ENCODE data around the gene ARID5B.
"Not testable (repeated sequence)": the region's sequence is repeated elsewhere in the genome, so short reads cannot be mapped to it uniquely, and the experiment has no call there.

ARID5B gene

DNA sequence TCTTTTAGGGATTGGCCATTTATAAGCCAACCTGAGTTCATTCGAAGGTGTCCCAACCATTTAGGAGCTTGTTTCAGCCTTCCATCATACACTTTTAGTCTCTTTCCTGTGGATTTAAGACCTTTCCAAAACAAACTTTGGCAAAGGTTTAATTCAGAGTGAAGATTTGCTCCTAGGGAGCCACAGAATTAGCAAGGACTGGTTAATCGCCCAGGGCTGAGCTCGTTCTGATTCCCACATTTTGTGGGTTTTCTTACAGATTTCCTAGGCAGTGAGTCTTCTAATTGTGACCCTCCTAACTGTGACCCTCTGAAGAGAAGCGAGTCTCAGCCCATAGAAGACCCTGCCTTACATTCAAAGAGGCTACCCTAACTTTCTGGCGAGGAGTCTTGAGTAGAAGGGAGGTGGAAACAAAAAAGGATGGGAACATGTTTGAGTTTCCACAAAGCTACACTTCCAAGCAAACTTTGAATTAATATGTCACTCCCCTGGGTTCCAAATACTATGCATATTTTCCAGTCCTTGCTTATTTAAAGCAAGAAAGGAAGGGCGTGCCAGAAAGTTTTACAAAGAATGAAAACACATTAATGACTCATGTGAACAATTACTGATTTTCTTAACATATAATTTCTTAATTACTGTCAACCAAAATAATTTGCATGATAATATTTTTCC, 118.3 kb downstream of the ARID5B start:
- DNase-seq, result no peak

DNA sequence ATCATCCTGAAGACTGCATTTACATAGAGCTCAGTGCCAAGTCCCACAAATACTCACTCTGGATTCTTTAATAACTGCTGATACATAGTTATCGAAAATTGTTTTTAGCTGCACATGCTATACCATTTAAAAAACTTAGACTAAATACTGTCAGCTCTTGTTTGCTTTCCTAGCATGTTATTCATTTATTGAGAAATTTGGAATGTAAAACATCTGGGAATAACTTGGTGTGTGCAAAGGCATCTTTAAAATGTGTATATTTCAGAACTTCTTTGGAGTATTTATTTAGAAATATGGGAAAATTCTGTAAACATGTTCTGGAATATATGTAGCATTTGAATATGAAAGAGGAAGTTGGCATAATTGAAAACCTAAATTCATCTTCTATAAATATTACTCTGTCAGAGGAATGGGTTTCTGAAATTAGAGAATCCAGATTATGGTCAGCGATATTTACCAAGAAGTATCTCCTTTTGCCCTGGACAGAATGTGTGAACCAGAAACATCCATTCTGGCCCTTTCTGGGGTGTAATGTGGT, 119.7 kb downstream of the ARID5B start:
- DNase-seq, result no peak

DNA sequence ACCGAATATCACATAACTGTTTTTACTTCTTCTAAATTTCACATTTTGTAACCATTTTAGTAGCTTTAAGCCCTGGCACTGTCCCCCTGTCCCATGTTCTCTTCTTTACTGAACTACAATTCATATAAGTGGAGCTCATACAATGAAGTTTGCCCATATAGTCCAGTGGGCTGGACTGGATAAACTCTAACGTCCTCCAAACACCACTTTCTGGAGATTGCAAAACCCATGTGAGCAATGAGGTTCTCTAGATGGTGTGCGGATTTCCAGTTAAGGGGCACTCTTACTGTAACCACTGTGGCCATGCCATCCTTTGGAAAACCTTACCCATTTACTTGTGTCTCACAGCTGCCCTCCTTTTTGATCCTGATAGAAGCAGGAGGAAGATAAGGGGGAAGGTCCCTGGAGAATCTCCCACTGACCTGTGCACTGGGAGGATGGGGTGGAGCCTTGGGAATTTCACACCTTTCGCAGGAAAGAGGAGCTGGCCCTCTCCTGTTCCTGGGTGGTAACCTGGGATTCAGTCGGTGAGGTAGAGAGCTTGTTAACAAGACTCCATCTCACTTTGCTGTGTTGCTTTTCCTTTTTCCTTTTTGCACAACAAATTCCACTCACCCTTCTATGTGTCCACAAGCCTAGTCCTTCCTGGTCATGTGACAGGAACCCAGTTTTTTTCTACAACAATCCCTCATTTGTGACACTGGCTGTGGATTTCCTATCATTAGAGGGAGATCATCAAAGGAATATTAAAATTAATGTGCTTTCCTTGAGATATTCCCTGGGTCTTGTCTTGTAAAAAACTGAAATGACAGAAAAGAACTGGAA, 120.7 kb downstream of the ARID5B start:
- no peak for DNase-seq

DNA sequence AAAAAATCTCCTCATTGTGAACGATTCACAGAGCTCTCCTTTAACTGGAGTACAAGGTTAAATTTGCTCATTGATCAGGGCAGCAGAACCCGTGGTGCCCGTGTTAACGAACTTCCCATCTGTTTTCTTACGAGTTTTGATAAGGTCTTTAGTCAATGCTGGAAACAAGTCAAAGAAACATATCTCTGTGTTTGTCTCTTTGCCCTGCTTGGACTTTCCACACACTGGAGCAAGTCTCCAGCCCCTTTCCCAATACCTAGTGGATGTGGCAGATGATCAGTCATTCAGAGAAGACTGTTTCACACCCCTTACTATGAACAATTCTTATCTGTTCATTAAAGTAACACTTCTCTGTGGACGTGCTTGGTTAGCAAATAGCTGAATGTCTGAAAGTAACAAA, 121.3 kb downstream of the ARID5B start:
- no peak for DNase-seq

DNA sequence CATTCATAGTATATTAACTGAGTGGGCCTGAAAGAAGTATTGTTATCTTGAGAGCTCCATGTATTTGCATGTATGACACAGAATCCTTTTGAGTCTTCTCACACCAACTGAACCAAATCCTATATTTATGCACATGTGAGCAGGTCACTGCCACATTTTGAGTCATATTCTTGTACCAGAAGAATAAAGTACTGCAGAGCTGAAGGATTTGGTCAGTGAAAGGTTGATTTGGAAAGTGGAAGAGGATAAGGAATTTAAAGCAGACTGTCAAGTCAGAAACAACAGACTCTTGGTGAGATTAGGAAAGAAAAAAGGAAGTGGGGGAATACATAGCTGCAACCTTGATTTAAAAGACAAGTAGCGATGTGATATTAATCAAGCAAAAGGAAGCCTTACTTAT, 121.8 kb downstream of the ARID5B start:
- no peak for DNase-seq

DNA sequence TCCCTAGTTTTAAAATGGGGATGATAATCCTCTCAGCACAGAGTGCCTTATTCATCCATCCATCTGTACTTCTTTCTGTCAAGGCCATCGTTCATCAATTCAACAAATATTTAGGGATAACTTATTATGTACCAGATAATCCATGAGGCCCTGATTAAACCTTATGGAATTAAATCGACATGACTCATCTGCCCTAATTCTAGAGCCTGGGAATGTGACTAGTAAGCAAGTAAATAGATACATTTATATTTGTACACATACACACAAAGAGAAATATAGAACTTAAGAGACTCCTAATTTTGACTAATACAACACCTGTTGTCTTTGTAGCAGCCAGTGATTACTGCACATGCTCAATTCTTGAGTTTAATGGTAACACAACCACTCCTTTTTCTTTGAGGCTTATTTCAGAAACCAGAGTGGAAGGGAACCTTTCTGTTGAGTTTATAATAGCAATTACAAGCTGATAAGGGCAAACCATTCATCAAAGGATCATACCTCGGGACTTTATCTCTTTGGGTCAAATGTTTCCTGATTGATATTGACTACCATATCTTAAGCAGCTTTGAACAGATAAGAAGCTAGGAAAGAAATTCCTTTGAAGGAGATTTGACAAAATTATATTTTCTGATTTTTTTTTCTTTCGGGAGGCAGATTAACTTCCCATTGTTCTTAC, 122.7 kb downstream of the ARID5B start:
- no peak for DNase-seq

DNA sequence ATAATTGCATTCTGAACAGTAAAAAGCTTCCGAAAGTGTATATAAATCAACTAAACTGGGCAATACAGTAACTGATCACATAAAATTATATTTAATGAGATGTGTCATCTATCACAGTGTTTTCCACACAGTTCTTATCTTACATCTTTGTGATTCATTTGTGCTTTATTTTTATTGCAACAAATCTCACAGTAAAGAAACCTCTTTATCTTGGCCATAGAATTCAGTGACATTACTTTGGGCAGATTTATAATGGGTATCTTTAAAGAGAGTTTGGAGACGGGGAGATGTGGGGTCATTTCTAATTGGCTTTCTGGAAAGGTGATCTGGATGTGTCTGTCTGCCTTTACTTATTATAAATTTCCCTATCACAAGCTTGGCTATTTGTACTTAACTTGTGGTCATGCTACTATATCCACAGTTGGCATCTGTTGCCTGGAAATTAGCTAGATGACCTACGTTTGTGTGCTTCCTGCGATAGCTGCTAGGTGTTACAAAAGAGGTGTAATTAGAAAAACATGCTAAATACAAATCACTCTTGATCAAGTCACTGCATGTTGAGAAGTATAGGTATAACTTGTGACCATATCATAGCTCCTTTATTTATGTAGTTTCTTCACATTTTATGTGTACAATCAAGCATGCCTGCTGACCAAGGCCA, 123.8 kb downstream of the ARID5B start:
- no peak for DNase-seq

DNA sequence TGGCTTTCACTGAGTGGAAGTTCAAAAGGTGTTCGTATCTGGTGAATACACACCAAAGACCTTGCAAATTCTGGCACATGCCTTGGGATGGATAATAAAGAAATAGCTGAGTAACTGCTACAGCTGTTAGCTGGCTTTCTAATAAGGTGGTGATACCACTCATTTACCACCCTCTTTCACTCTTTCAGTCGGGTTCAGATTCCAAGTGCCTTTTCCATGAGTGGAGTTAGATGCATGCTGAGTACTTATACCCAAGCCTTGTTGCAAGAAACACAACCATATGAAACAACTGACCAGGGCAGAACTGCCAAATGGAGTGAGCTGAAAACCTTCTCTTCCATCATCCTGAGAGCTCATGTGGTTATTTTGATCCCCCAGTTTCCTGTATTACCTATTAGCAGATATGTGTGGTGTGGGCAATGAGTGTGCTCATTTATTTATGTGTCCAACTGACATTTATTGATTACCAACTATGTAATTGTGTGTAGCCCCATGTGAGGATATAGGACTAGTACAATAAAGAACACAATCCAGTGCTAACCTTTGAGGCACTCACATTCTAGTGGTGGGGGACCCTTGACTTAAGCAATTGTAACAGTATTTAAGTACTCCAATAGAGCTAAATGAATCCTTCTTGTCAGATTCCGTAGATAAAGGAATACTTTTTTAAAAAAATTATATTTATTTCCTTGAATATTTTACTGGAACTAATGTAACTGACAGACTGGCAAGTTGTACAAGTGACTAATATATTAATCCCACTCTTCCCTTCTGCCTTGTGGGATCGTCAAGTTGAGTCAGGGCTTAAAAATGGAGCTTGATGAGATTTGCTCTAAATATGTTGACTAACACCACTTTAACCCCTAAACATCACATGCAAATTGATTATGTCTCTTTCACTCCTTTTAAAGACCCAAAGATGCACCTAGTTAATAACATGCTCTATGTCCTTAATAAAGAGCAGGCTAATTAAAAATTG, 124.7 kb downstream of the ARID5B start:
- no peak for DNase-seq

DNA sequence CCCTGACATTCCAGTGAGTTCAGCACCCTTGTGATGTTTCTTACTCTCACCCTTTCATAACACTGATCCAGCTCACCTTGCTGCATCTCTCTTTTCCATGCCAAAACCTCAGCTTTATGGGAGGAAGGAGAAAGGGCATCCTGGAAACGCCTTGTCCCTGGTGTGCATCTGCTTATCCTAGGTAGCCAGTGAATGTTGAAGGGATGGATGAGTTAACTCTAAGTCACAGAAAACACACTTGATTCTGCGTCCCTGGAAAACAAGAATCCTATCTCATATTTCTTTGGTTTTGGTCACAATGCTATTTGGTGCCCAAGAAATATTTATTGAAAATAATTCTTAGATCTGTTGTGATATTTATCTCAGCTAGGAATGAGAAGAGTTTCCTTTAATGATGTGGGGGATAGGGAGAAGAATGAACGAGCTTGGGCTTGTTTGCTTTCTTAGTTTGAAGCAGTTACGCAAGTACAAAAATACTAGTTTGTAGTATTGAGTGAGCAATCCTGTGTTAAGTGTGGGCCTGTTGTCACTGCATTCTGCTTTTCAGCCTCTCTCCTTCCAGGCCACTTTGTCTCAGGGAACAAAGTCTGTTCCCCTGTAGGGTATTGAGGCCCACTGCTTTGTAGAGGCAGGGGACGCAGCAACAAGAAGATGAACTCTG, 126.5 kb downstream of the ARID5B start:
- DNase-seq, result no peak

DNA sequence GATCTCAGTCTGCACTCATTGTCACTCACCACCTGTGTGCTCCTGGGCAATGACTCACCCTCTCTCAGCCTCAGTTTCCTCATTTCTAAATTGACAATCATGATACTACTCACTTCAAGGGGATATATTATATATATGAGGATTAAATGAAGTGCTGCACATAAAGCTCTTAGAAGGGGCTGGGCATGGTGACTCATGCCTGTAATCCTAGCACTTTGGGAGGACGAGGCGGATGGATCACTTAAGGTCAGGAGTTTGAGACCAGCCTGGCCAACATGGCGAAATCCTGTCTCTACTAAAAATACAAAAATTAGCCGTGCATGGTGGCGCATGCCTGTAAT, 127.0 kb downstream of the ARID5B start:
- not testable (repeated sequence) for DNase-seq

DNA sequence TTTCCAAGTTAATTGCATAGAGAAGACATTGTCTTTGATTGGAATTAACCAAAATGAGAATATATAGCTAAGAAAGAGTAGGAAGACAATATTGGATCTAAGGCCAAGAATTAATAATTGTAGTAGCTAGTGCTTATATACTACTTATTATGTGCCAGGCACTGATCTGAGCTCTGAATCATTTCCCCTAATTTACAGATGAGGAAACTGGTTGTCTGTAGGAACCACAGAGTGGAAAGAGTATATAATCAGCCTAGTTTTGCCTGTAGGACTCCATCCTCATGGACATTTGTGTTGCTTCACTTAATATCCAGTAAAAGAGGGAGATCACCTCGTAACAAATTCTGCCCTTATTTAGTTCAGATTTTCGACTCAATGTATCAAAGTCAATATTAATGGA, 127.9 kb downstream of the ARID5B start:
- DNase-seq, result no peak

DNA sequence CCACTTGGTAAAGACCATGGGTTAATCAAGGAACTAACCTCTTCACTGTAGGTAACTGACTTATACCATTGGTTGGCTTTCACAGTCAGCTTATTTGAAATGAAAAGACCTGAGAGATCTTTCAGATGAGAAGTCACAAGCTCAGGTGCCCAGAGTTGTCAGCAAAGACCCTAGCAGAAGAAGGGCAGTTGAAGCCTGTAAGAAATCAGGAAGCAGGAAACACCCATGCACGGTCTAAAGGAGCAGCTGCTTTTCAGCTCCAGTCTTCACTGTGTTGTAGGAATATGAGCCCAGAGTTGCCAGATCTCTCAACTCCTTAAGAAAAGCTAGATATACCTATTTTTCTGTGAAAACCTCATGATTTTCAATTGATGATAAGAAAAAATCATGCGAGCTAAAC, 130.0 kb downstream of the ARID5B start:
- DNase-seq, result no peak

DNA sequence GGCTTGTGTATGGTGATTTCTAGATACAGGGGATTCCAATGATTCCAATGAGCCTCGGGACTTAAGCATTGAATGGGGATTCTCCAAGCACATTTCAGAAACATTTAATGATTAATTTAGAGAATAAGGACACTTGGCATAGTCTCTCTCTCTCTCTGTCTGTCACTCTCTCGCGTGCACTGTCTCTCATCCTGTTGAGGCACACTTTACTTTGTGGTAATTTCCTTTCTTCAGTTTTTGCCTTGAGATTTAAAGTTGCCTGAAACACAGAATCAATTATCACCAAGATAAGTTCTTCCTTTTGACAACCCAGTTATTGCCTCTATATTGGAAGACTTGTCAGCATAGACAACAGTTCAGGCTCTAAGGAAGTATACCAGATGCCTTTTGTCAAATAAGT, 131.6 kb downstream of the ARID5B start:
- DNase-seq, result no peak

DNA sequence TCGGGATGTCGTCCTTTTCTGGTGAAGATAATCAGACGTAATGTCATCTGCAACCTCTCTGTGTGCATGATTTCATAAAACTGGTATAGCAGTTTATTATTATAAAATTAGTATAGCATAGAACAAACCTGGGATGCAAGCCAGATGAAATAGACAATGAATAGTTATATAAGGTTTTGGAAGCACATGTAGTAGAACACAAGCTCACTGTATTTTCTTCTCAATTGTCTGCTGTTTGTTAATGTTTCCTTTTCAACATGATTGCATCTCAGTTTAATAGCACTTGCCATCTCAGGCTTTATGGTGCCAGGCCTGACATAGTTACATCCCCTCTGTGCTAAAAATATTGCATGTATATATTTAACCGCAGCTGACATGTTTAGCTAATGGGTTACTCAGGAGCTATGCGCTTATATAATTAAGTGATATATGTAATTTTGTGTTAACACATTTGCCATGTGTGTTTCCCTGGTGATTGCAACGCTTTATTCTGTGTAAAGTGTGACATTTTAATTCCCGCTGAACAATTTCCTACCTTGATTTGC, 132.7 kb downstream of the ARID5B start:
- DNase-seq, result no peak

DNA sequence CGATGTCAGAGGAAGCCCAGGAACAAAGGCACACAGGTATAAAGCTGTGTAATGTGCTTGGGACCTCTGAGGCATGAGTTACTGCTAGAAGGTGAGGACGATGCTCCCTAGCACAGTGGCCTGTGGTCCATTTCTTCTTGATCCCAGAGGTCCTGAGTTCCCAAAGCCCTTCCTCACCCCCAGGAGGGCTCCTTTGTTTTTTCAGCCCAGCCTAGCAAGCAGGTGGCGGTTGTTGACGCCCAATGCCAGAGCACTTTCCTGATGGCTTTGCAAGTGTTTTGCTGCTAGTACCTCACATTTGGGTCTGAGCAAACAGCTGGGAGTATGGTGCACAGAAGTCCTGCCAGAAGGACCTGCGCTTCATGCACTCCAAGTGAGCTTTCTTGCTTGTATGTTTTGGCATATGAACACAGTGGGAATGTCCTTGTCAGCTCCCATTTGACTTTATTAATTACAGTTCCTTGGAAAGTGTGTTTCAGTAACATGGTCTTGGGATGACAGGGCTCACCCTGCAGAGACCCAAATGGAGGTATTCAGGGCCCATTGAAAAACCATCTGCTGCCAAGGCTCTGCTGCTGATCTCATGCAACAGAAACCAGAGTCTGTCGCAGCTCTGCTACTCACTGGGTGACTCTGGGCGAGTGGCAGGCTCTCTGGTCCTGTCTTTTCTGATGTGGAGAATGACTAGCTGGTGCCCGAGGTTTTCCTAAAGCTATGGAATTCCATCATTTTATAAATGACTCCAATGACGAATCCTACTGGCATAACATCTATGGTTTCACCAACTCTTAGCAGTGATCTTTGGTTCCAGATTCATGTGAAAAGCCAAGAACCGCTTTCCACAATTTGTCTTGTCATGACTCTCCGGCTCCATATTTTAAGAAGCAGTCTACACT, 134.9 kb downstream of the ARID5B start:
- no peak for DNase-seq

DNA sequence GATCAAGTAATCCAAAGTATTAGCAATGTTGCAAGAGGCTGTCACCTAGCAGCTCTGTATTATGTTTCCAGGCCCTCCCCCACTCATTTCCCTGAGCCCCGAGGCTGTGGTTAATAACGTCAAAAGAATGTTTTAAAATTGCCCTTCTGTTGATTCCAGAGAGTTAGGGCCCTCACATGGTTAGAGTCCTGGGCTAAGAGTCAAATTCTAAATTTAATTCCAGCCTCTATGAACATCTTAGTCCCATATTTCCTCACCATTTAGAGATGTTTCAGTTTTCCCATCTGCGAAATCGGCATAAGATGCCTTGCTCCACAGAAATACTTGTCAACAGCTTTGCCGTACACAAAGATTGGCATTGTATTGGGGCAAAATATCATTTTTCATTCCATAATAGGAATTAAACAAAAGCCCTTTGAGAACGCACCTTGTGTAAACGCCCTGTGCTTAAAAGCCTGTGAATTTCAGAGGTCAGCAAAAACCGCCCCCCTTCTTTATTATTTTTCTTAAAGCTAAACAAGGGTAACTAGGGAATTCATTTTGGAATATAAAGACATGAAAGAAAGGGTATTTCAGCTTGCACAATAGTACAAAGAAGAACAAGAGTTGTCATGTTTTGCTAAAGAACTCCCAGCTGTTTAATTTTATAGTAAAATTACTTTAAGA, 135.8 kb downstream of the ARID5B start:
- DNase-seq, result no peak

DNA sequence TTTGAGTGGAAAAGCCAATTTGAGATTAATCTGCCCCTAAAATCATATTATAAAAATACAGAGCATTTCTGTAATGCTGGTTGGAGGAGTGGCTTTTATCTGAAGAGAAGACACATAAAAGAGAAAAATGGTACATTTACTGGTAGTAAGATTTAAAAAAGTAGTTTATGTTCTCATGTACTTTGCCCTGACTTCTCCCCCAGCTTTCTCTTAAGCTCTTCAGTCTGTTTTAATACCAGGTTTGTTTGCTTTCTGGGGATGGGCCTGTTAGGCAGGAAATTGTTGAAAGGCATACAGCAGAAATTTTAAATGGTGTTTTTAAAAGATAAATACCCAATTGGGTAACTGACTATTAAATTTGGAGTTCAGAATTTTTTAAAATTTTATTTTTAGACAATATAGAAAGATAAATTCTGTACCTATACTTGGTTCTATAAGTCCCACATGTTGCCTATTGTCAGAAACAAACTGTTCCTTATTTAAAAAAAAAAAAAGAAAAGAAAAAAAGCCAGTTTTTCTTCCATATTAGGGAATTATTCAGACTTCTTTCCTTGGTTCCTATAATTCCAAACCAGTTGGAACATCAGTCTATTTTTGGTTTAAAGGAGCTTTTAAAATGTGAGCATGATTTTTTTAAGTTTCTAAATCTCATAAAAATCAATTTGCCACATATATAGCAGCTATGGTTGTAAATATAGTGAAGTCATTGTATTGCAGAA, 136.6 kb downstream of the ARID5B start:
- DNase-seq, result no peak

DNA sequence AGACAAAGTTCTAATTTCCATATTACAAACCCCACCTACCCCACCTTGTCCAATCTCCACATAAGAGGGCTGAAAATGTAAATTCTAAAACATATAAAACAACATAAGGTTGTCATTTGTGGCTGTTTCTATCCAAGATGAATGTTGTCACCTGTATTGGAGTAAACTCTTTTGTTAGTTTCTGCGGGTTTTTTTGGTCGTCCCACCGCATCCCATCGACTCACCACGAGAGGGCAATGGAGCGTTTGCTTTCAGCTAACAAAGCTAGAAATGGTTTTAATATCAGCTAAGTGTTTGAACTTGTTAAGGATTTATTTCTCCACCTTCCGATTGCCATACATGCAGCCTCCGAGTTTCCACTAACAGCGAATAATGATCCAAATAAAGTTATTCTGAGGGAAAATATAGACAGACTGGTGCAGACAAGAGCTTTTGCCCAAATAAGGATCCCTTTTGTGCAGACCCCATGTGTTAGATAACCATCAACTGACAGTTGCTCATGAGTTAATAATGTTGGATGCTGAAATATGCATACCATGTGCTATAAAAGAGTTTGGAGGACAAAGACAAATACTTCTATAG, 137.2 kb downstream of the ARID5B start:
- DNase-seq, result peak; percentile 68

All from stimulated activated CD4-positive, alpha-beta T cell treated with anti-CD3 and anti-CD28 coated beads, Interleukin-4, amount 100 ng/mL, for 1 hour (primary cell).